GM12865 (cell line): Measurements from ENCODE around the gene DRAXIN.
A peak's percentile ranks its signal among the peaks of the same experiment; 100 is the strongest.
"Not testable (repeated sequence)": the region's sequence is repeated elsewhere in the genome, so short reads cannot be mapped to it uniquely, and the experiment has no call there.

Source experiments
- DNase-seq: peaks from one replicate; pipeline ENCODE4 v3.0.0; 2010; ENCODE audit warnings: low read depth
- H3K4me3 ChIP-seq: 2 replicates; pipeline ENCODE4 v1.5.1; 2011; ENCODE audit warnings: mild to moderate bottlenecking, low read depth, low read length, control low read depth
- TF ChIP-seq, protein P1 (sequence below): IDR thresholded peaks from 2 replicates; pipeline ENCODE4 v1.5.1; 2011; ENCODE audit warnings: low read length, control low read depth, low read depth, inconsistent platforms; ENCODE audit not compliant: insufficient read depth; ENCODE audit errors: missing control alignments

The DRAXIN gene, protein sequence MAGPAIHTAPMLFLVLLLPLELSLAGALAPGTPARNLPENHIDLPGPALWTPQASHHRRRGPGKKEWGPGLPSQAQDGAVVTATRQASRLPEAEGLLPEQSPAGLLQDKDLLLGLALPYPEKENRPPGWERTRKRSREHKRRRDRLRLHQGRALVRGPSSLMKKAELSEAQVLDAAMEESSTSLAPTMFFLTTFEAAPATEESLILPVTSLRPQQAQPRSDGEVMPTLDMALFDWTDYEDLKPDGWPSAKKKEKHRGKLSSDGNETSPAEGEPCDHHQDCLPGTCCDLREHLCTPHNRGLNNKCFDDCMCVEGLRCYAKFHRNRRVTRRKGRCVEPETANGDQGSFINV

GRCh38 chr1:11691302-11691914 is at the start of gene DRAXIN:
Gene DRAXIN, plus strand, starts transcription at chr1:11691710. Its CDS starts 14,549 bp downstream, at chr1:11706259.
- TF ChIP-seq, protein P1, sequence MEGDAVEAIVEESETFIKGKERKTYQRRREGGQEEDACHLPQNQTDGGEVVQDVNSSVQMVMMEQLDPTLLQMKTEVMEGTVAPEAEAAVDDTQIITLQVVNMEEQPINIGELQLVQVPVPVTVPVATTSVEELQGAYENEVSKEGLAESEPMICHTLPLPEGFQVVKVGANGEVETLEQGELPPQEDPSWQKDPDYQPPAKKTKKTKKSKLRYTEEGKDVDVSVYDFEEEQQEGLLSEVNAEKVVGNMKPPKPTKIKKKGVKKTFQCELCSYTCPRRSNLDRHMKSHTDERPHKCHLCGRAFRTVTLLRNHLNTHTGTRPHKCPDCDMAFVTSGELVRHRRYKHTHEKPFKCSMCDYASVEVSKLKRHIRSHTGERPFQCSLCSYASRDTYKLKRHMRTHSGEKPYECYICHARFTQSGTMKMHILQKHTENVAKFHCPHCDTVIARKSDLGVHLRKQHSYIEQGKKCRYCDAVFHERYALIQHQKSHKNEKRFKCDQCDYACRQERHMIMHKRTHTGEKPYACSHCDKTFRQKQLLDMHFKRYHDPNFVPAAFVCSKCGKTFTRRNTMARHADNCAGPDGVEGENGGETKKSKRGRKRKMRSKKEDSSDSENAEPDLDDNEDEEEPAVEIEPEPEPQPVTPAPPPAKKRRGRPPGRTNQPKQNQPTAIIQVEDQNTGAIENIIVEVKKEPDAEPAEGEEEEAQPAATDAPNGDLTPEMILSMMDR = no peak
- no peak within 1 kb of the TSS for H3K4me3 ChIP-seq
- DNase-seq = no peak

- DNase-seq = no peak
- H3K4me3 ChIP-seq = no peak overlapping the region
- TF ChIP-seq, protein P1 = no peak
Observed at GRCh38 chr1:11641776-11642305, 49.7 kb upstream of the DRAXIN start.

GRCh38 chr1:11642418-11643017 is 49.0 kb upstream of the DRAXIN start:
- peak; percentile 73 for DNase-seq
- TF ChIP-seq, protein P1 = peak; percentile 99
- not testable (repeated sequence) for H3K4me3 ChIP-seq

DNA sequence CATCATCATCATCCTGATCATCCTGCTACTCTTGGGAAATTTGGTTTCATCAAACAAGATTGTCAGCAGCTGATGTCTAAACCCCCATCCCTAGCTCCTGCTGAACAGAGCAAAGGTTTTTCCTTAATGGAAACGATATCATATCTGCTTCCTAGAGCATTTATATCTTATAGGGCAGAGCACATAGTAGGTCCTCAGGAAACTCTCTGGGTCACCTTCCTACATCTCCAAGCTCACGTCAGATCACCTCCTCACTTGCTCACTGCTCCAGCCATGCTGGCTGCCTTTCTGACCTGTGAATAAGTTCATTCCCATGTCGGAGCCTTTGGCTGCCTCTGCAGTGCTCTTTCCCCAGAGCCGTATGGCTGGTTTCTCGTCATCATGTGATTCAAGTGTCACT is 47.7 kb upstream of the DRAXIN start:
- no peak for DNase-seq
- TF ChIP-seq, protein P1 = no peak
- H3K4me3 ChIP-seq = no peak overlapping the region

DNA sequence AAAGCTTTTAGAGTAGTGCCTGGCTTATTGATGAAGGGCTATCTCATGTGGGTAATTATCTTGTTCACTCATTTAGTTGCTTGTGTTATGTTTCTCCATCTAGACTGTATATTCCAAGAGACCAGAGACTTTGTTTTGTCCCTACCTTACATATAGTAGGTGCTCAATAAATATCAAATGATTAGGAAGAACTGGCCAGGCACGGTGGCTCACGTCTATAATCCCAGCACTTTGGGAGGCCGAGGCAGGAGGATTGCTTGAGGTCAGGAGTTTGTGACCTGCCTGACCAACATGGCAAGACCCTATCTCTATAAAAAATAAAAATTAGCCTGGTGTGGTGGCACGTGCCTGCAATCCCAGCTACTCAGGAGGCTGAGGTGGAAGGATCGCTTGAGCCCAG is 46.2 kb upstream of the DRAXIN start:
- H3K4me3 ChIP-seq = no peak overlapping the region
- no peak for DNase-seq
- TF ChIP-seq, protein P1 = no peak

DNA sequence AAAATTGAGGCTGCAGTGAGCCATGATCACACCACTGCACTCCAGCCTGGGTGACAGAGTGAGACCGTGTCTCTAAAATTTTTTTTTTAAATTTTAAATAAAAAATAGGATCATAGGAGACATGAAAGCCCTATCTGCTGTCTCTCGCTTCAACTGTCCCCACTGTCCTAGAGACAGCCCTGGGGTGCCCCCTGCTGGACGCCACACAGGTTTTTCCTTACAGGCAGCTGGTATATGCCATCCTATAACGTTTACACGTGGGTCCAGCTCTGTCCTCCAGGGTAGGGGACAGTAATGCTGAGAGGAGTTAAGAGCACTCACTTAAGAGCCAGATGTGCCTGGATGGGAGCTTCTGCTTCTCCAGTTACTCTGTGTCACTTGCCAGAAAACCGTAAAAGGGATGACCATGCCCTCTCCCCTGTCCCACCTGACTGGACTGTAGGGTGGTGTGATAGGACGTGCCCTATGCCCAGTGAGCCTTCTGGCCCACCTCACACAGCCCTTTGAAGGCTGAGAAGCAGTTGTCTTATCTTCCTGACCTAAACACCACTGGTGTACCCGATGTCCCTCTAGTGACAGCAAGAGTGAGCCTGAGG is 45.7 kb upstream of the DRAXIN start:
- peak; percentile 78 for DNase-seq
- H3K4me3 ChIP-seq = no peak overlapping the region
- TF ChIP-seq, protein P1 = peak; percentile 83
